ENCODE measurements around the gene FOXK1. TPM values are rescaled to one million over a fixed set of nuclear protein-coding genes. Genes with fewer than 3 reads are reported as not detected.

The FOXK1 gene
- total and polyA plus RNA-seq, 2 of the 13 experiments (the other 11 are each of a cell fraction or from before 2014, with no cell fraction given) = 4.6 to 8.8 TPM

DNA sequence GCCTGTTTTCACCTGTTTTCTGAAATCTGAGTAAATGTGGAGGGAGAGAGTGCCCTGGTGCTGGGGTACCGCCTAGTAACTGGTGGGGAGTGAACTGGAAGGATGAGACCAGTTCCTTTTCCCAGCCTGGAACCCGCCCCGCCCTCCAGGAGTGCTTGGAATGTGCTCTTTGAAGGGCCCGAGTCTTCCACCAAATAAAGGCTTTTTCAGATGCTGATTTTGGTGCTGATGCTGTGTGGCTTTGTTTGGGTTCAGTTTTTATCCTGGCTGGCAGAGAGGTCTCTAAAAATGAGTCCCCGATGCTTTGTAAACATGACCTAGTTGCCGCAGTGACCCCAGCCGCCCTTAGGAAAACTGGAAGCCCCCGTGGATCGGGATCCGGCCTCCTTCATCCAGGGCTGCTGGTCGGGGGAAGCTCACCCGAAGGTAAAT is 25.9 kb downstream of the FOXK1 start:
- TF ChIP-seq ZSCAN30 (CRISPR knock-in tag; IDR thresholded peaks at IDR 0.05) (no peak), CBX1 (IDR thresholded peaks at IDR 0.05; ENCODE audit: low read depth) (no peak), ZFP36 (IDR thresholded peaks at IDR 0.05; ENCODE audit: borderline replicate concordance, low read depth, low read length, partially characterized antibody) (no peak), ZNF615 (CRISPR knock-in tag; IDR thresholded peaks at IDR 0.05; ENCODE audit: borderline replicate concordance) (no peak), SP140L (CRISPR knock-in tag; IDR thresholded peaks at IDR 0.05; ENCODE audit: borderline replicate concordance) (no peak), ZFYVE20 (CRISPR knock-in tag; IDR thresholded peaks at IDR 0.05; ENCODE audit: borderline replicate concordance, low read depth) (no peak), ZSCAN20 (CRISPR knock-in tag; IDR thresholded peaks at IDR 0.05; ENCODE audit: borderline replicate concordance) (no peak)
- TF ChIP-seq, protein P1, sequence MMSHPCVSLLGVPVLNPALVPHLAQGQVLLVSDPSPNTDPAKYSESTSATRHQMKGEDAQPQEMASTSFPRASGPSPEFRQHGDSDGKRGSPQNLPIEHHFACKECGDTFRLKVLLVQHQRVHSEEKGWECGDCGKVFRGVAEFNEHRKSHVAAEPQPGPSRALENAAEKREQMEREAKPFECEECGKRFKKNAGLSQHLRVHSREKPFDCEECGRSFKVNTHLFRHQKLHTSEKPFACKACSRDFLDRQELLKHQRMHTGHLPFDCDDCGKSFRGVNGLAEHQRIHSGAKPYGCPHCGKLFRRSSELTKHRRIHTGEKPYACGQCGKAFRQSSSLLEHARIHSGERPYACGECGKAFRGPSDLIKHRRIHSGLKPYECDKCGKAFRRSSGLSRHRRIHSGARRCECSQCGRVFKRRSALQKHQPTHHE (CRISPR knock-in tag; IDR thresholded peaks at IDR 0.05; ENCODE audit: borderline replicate concordance) = no peak
- intact Hi-C loops (cut with micrococcal nuclease; ENCODE audit: unreplicated experiment) = no loop called here
- in situ Hi-C loops (cut with HindIII; ENCODE audit: extremely low pct_ligation_motif_present, low pct_unique_long_range_greater_than_20kb) = no loop called here
- BruUV-seq (replicated peaks) = no TSS peak
- peaks cover 2 to 19% of the 10 kb centered on the region in 2 experiments; a peak in 2 of 5 replicates for H3K36me3 ChIP-seq (replicated peaks in 1 of 2; ENCODE audit: control insufficient read depth in 1 of 2, insufficient read depth in 2 of 2, low read length in 2 of 2)
- peaks cover 65% of the 10 kb centered on the region for H4K20me1 ChIP-seq (ENCODE audit: insufficient read depth, low read length)
- DNase-seq (ENCODE audit: low spot score) (no peak), ATAC-seq (no peak), FAIRE-seq (no peak)
- peaks cover 34% of the 10 kb centered on the region for H3K4me1 ChIP-seq (ENCODE audit: insufficient read depth, low read length)
- no peak overlapping the region for H3K4me3 ChIP-seq (replicated peaks in 1 of 3; ENCODE audit: insufficient read depth in 1 of 3, low read depth in 2 of 3, low read length in 3 of 3)
- peaks cover 71% of the 10 kb centered on the region for H3K79me2 ChIP-seq (ENCODE audit: insufficient read depth, low read length)
- POLR2A ChIA-PET = no interaction called here
- H3K9me3 ChIP-seq (ENCODE audit: low read length) = no peaks in the 10 kb centered on the region
- 98% methylated on average over 10 of the region's 12 CpGs for WGBS (ENCODE audit: low lambda C conversion rate)
- no peaks in the 10 kb centered on the region for H3K27me3 ChIP-seq (ENCODE audit: control insufficient read depth in 1 of 2, insufficient read depth in 2 of 2, low read length in 2 of 2)
- H3K27ac ChIP-seq (ENCODE audit: extremely low read length, insufficient read depth, low read length) = no peak overlapping the region
- no peak overlapping the region for H3K9ac ChIP-seq (ENCODE audit: insufficient read depth, low read depth, low read length)
- no peak overlapping the region for H2AFZ ChIP-seq (ENCODE audit: low read length)
- no peak overlapping the region for H3K4me2 ChIP-seq (ENCODE audit: low read depth, low read length)
- CTCF ChIA-PET (ENCODE audit: low intra/inter-chr PET ratio, low total read pairs) = no interaction called here

Measured in HepG2 (cell line).